ENCODE results near the gene P2RX4.
A peak's percentile ranks its signal among the peaks of the same experiment; 100 is the strongest.
"Not testable (repeated sequence)": the region's sequence is repeated elsewhere in the genome, so short reads cannot be mapped to it uniquely, and the experiment has no call there.

P2RX4 gene

GRCh38 chr12:121223292-121224285 is 13.7 kb downstream of the P2RX4 start:
- DNase-seq: no peak

DNA sequence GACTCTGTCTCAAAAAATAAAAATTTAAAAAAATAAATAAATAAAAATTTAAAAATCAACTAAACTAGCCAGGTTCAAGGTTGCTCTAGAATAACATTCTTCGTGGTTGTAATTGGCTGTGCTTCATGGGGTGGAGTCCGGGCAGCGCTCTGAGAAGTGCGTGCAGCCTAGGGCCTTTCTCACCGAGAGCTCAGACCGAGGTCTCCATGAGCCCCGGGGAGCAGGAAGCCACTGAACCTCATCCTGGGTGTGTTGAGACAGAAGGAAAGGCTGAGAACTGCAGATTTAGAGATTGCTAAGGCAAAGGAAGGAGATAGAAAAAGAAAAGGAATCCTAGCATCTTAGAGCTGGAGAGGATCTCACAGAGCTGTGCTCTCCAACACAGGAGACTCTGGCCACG is 14.7 kb downstream of the P2RX4 start:
- DNase-seq: no peak

DNA sequence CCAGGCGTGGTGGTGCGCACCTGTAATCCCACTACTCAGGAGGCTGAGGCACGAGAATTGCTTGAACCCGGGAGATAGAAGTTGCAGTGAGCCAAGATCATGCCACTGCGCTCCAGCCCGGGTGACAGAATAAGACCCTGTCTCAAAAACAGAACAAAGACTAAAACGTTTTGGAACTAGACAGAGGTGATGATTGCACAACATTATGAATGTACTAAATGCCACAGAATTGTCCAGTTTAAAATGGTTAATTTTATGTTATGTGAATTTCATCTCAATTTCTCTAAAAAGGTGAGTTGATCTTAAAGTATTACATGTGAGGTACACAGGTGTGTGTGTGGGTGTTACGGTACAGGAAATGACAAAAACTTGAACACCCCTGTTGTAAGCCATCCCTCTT is 16.5 kb downstream of the P2RX4 start:
- no peak for DNase-seq

- DNase-seq: not testable (repeated sequence)
Measured at GRCh38 chr12:121226871-121227270, 16.9 kb downstream of the P2RX4 start.

GRCh38 chr12:121227294-121227693 is 17.4 kb downstream of the P2RX4 start:
- DNase-seq: no peak

- no peak for DNase-seq
Measured at GRCh38 chr12:121228919-121229665, 19.2 kb downstream of the P2RX4 start.

DNA sequence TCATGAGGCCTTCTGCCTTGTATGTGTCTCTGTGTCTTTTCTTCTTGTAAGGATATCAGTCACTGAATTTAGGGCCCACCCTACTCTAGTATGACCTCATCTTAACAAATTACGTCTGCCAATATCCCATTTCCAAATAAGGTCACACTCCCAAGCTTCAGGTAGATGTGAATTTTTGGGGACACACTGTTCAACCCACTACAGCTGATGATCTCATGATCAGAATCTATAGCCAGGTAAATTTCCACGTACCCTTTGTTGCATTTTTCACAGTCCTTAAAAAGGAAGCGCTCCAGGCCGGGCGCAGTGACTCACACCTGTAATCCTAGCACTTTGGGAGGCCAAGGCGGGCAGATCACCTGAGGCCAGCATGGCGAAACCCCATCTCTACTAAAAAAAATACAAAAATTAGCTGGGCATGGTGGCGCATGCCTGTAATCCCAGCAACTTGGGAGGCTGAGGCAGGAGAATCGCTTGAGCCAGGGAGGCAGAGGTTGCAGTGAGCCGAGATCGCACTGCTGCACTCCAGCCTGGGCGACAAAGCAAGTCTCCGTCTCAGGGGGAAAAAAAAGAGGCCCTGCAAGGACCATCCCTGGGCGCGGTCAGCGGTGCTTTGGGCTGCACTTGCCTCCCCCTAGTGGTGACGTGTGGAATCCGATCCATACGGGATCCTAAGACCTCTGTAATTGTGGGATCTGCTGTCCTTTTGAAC is 20.1 kb downstream of the P2RX4 start:
- peak; percentile 41 for DNase-seq

- DNase-seq: no peak
Measured at GRCh38 chr12:121230538-121230907, 20.6 kb downstream of the P2RX4 start.

GRCh38 chr12:121232163-121232562 is 22.2 kb downstream of the P2RX4 start:
- no peak for DNase-seq

DNA sequence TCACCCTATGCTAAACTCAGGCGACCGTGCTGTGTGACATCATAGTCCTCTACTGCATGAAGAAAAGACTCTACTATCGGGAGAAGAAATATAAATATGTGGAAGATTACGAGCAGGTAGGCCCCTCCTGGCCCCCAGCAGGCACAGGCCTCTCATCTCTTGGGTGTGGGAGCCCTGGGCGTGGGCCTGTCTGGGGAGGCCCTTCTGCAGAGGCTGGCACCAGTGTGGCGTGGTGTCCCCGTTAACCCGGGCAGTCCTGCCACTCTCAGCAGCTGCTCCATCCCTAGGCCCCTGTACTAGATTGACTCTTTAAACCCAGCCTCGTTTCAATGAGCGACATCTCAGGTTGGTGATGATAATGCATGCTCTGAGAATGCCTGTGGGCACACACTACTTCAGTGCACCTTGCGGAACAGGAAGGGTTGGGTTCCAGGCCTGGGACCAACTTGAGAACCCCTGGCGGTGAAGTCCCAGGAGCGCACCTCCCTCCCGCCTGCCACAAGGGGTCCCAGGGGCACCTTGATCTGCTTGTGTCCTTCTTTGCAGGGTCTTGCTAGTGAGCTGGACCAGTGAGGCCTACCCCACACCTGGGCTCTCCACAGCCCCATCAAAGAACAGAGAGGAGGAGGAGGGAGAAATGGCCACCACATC is 23.2 kb downstream of the P2RX4 start:
- DNase-seq: no peak

DNA sequence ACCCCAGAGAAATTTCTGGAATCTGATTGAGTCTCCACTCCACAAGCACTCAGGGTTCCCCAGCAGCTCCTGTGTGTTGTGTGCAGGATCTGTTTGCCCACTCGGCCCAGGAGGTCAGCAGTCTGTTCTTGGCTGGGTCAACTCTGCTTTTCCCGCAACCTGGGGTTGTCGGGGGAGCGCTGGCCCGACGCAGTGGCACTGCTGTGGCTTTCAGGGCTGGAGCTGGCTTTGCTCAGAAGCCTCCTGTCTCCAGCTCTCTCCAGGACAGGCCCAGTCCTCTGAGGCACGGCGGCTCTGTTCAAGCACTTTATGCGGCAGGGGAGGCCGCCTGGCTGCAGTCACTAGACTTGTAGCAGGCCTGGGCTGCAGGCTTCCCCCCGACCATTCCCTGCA is 23.7 kb downstream of the P2RX4 start:
- DNase-seq: no peak

GRCh38 chr12:121236776-121237175 is 26.8 kb downstream of the P2RX4 start:
- no peak for DNase-seq

GRCh38 chr12:121237415-121237814 is 27.5 kb downstream of the P2RX4 start:
- DNase-seq: no peak

- no peak for DNase-seq
Measured at GRCh38 chr12:121238086-121238485, 28.2 kb downstream of the P2RX4 start.

DNA sequence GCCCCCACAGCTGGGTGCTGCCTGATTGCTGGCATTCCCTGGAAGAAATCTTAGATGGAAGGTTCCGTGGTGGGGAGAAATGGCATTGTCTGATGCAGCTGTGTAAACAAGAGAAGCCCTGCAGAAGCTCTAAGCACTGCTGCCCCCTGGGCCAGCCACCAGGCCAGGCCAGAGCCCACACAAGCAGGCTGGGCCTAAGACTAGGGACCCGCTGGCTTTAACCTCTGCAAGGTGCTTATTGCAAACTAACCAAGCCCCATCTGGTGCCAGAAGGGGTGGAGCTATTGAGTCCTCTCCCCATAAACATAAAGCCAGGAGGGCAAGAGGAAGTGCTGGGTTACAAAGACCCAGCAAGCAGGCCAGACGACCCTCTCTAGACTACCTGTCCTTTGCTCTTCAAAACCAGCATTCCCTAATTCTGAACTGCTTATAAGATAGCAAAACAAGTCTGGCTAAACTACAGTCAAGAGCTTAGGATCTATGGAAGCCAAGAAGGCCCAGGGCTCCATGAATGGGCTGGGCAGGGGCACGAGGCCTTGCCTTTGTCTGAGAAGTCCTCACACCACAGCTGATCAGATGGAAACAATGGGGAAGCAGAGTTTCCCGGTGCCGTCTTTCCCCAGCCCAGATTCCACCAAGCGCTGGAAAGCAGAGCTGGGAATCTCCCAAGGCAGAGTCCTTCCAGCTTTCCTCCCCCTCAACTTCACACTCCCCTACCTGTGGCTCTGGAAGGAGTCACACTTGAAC is 28.8 kb downstream of the P2RX4 start:
- DNase-seq: peak; percentile 71

DNA sequence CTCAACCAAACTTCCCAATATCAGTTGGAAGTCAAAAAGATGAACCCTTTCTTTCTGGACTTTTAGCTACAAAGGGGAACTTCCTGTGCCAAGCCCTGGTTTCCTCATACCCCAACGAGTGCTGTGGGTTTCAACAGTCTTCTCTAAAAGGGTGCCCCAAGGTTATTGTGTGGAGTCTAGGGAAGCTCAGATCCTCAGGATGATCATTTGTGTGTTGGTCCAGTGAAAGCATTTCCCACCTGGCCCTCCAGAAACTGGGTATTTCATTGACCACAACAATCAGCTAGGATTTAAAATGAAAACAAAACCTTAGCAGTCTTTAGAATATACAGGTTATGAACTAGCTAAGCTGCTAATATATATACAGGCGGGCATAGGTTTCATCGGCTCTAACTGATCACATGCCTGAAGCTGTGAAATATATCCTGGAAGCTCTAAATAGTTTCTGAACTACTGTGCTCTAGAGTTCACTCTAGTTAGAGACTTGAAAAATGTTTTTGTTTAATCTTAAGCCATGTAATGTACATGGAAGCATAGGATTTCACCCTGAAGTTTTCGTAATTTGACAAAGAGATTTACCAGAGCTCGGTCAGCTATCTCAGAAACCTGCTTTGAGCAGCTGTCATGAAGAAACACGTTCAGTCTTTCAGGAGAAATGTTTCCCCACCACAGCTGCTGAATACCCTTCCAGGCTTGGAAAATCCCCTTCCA is 29.6 kb downstream of the P2RX4 start:
- DNase-seq: no peak

DNA sequence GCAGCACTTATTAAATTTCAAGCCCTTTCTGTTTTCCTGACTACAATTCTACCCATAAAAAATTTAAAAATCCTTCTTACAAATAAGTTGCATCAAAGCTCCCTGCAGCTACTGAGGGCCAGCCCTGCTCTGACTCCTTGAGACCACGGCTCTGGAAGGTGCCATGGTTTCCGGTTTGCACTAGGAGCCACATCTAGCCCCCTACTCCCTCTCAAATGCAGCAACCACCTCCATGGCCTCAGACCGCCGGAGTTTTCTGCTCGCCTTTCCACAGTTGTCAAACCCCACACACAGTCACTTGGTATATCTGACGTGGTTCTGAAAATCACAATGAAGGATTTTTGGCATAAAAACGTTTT is 30.1 kb downstream of the P2RX4 start:
- DNase-seq: no peak

GRCh38 chr12:121240484-121241101 is 30.7 kb downstream of the P2RX4 start:
- no peak for DNase-seq

DNA sequence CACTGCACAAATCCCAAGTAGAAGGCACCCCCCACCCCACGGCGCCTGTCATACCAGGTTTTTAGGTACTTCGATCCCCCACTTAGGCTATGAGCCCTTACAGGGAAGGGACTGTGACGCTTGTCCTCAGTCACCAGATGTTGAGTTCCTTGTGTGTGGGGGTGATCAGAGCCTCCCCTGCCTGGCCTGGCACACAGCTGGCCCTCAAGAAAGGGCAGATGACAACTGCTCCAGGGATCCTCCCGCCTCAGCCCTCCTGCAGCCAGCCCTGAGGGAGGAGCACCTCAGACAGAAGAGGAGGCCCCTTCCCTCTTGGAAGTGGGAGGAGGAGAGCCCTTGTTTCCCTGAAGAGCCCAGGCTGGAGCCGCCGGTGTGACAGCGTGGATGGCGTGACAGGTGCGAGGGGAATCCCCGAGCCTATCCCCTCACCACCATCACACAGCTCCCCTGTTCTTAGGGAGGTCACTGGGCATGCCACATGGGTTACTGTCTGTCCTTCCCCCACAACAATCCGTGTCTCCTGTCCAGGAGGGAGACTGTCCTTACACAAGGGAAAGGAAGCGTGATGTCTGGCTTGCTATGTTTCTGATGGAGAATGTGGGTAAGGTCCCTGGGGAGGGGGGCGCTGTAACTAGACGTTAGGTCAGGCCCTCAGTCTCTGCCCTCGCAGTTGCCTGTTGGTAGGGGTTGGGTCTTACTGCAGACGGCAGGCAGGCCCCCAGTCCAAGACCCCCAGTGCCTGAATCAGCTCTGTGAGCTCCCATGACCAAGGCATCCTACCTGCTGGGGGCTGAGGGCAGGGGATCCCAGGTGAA is 31.4 kb downstream of the P2RX4 start:
- DNase-seq: no peak

DNA sequence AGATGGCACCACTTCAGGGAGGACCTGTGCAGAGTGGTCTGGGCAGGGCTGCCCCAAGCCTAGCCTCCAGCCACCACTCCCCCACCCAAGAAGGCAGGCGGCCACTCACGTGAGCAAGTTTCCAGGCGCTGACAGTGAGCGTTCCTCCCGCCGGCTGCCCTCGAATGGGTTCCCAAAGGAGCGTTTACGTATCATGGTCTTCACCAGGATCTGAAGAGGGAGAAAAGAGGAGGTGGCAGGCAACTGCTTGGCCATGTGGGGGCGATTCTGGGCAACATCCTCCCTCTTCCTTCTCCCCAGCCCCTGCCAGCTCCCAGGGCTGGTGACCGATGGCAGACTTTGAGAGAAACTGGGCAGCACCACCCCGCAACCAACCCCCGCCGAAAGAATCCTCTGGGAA is 35.1 kb downstream of the P2RX4 start:
- no peak for DNase-seq
